ENCODE results near the gene FHDC1.

FHDC1 gene

DNA sequence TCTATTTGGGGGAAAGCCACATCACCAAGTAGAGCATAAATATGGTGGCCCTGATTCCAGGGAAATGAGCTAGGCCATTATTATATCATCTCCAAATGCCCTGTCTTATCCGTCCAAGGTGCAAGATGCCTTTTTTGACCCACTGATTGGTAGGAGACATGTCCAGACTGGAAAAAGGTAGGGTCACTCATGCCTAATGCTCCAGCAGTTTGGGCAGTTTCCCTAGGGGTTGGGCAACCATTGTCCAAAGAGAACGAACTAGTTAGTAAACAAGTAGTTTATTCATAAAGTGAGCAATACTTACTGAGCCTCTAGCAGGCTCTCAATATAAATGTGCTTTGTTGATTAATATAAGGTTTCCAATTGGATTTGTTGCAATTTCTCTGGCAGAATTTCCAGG lies 6.2 kb downstream of the FHDC1 start:
- no peak for DNase-seq
- Histone ChIP-seq H3K36me3 (ENCODE audit: control insufficient read depth, insufficient read depth, low read length) (no peaks in the 10 kb centered on the region), H3K9me3 (ENCODE audit: control insufficient read depth, low read length) (no peaks in the 10 kb centered on the region), H3K27me3 (replicated peaks; ENCODE audit: control insufficient read depth, insufficient read depth, low read length, poor library complexity, severe bottlenecking) (peaks cover 11% of the 10 kb centered on the region), H3K4me3 (ENCODE audit: insufficient read depth, low read depth, low read length, poor library complexity, severe bottlenecking) (no peak overlapping the region), H3K27ac (ENCODE audit: insufficient read depth, low read length, poor library complexity, severe bottlenecking) (no peak overlapping the region), H3K4me1 (ENCODE audit: control insufficient read depth, insufficient read depth, low read length, poor library complexity, severe bottlenecking) (peaks cover 5% of the 10 kb centered on the region)

DNA sequence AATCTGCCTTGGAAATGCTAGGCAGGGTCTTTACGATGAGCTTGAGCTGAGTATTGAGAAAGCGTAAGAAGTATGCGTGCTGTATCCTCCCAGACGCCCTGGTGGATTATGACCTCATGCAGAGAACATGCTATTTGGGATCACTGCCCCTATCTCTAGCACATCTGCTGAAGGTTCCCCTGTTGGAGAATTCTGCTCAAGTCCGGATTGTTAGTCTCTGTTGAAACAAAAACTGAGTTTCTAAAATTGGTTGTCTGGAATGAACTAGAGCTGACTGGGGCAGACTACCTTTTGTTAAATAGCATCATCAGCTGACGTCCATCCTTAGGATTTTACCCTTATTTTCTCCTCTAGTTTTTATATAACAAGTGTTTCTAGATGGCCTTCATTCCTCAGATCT lies 7.5 kb downstream of the FHDC1 start:
- no peaks in the 10 kb centered on the region for H3K27me3 ChIP-seq (replicated peaks; ENCODE audit: control insufficient read depth, insufficient read depth, low read length, poor library complexity, severe bottlenecking)
- no peak for DNase-seq
- no peak overlapping the region for H3K4me3 ChIP-seq (ENCODE audit: insufficient read depth, low read depth, low read length, poor library complexity, severe bottlenecking)
- no peaks in the 10 kb centered on the region for H3K9me3 ChIP-seq (ENCODE audit: control insufficient read depth, low read length)
- no peaks in the 10 kb centered on the region for H3K36me3 ChIP-seq (ENCODE audit: control insufficient read depth, insufficient read depth, low read length)
- H3K27ac ChIP-seq (ENCODE audit: insufficient read depth, low read length, poor library complexity, severe bottlenecking): no peak overlapping the region
- H3K4me1 ChIP-seq (ENCODE audit: control insufficient read depth, insufficient read depth, low read length, poor library complexity, severe bottlenecking): no peaks in the 10 kb centered on the region

DNA sequence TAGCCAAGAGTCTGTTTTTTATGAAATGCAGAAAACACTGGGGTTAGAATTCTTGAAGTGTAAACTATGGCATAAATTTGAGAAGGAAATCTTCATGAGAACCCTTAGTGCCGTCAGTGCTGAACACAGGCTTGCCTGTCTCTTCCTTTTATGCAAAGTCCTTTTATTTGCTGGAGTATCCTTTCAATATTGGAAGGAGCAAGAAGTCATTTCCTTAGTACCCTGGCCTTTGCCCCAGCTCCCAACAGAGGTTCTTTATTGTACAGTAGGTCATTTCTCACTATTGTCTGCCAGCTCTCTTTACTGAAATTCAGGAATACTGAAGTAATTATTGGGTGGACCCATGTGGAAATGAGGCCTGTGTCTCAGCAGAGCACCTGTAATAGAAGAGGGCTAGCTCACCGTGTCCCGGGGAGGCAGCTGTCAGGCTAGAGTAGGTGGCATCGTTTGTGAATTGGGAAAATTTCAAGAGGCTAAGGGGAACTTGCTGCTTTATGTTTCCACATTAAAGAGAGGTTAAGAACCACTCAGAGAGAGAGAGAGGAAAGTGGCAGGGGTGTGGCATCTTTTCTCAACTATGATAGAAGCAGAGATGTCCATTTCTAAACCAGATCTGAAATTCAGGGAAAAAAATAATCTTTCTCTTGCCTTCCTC lies 8.7 kb downstream of the FHDC1 start:
- no peaks in the 10 kb centered on the region for H3K36me3 ChIP-seq (ENCODE audit: control insufficient read depth, insufficient read depth, low read length)
- no peak overlapping the region for H3K4me3 ChIP-seq (ENCODE audit: insufficient read depth, low read depth, low read length, poor library complexity, severe bottlenecking)
- H3K27ac ChIP-seq (ENCODE audit: insufficient read depth, low read length, poor library complexity, severe bottlenecking): no peak overlapping the region

DNA sequence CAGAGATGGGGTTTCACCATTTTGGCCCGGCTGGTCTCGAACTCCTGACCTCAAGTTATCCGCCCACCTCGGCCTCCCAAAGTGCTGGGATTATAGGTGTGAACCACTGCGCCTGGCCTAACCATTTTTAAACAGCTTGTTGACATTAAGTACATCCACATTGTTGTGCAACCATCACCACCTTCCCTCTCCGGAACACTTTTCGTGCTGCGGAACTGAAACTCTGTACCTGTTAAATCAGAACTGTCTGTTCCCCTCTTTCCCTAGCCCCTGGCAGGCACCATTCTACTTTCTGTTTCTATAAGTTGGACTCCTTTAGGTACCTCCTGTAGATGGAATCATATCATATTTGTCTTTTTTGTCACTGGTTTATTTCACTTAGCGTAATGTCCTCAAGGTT lies 9.5 kb downstream of the FHDC1 start:
- H3K4me3 ChIP-seq (ENCODE audit: insufficient read depth, low read depth, low read length, poor library complexity, severe bottlenecking): no peak overlapping the region
- H3K36me3 ChIP-seq (ENCODE audit: control insufficient read depth, insufficient read depth, low read length): no peaks in the 10 kb centered on the region
- no peaks in the 10 kb centered on the region for H3K27me3 ChIP-seq (replicated peaks; ENCODE audit: control insufficient read depth, insufficient read depth, low read length, poor library complexity, severe bottlenecking)
- H3K9me3 ChIP-seq (ENCODE audit: control insufficient read depth, low read length): no peaks in the 10 kb centered on the region
- H3K4me1 ChIP-seq (ENCODE audit: control insufficient read depth, insufficient read depth, low read length, poor library complexity, severe bottlenecking): no peaks in the 10 kb centered on the region
- H3K27ac ChIP-seq (ENCODE audit: insufficient read depth, low read length, poor library complexity, severe bottlenecking): no peak overlapping the region
- no peak for DNase-seq

More for the DNA sequence above, 8.7 kb downstream of the FHDC1 start:
- Histone ChIP-seq H3K9me3 (ENCODE audit: control insufficient read depth, low read length) (no peaks in the 10 kb centered on the region), H3K4me1 (ENCODE audit: control insufficient read depth, insufficient read depth, low read length, poor library complexity, severe bottlenecking) (no peaks in the 10 kb centered on the region), H3K27me3 (replicated peaks; ENCODE audit: control insufficient read depth, insufficient read depth, low read length, poor library complexity, severe bottlenecking) (no peaks in the 10 kb centered on the region)
- DNase-seq: no peak

DNA sequence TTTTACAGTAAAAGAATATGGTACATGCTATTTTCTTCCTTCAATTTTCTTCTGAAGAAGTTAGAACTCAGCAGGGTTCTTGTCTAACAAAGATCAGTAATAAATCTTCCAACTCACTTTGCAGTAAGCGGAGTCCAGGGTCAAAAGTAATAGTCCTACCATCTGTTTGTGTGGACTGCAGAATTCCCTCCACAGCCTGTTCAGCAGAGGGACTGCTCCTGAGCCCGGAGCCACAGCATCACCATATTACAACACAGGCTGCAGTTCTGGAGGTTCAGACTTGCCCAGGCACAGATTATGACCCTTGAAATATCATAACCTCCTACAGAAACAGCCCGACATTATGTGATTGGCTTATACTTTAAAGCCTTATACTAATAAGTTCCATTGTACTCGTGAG lies 10.3 kb downstream of the FHDC1 start:
- DNase-seq: no peak
- H3K36me3 ChIP-seq (ENCODE audit: control insufficient read depth, insufficient read depth, low read length): no peaks in the 10 kb centered on the region
- H3K27ac ChIP-seq (ENCODE audit: insufficient read depth, low read length, poor library complexity, severe bottlenecking): no peak overlapping the region
- H3K9me3 ChIP-seq (ENCODE audit: control insufficient read depth, low read length): no peaks in the 10 kb centered on the region
- no peak overlapping the region for H3K4me3 ChIP-seq (ENCODE audit: insufficient read depth, low read depth, low read length, poor library complexity, severe bottlenecking)
- no peaks in the 10 kb centered on the region for H3K4me1 ChIP-seq (ENCODE audit: control insufficient read depth, insufficient read depth, low read length, poor library complexity, severe bottlenecking)
- no peaks in the 10 kb centered on the region for H3K27me3 ChIP-seq (replicated peaks; ENCODE audit: control insufficient read depth, insufficient read depth, low read length, poor library complexity, severe bottlenecking)

DNA sequence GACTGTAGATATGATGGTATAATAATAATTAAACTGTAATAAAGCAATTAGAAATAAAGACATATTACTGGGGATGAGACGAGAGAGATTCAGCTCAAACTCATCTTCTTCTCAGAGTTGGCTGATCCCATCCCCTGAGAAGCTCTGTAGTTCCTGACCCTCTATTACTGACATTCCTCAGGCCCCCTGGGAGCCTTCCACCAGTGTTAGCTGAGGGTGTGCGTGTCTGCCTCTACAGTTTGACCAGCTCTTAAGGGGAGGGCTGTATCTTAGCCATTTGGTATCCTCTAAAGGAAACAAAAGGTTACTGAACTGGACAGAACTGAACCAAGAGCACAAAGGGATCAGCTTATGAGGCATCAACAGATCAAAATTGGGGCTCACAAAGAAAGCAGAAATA lies 11.2 kb downstream of the FHDC1 start:
- Histone ChIP-seq H3K27me3 (replicated peaks; ENCODE audit: control insufficient read depth, insufficient read depth, low read length, poor library complexity, severe bottlenecking) (no peaks in the 10 kb centered on the region), H3K4me3 (ENCODE audit: insufficient read depth, low read depth, low read length, poor library complexity, severe bottlenecking) (no peak overlapping the region), H3K4me1 (ENCODE audit: control insufficient read depth, insufficient read depth, low read length, poor library complexity, severe bottlenecking) (no peaks in the 10 kb centered on the region), H3K9me3 (ENCODE audit: control insufficient read depth, low read length) (no peaks in the 10 kb centered on the region), H3K27ac (ENCODE audit: insufficient read depth, low read length, poor library complexity, severe bottlenecking) (no peak overlapping the region), H3K36me3 (ENCODE audit: control insufficient read depth, insufficient read depth, low read length) (no peaks in the 10 kb centered on the region)
- DNase-seq: no peak

DNA sequence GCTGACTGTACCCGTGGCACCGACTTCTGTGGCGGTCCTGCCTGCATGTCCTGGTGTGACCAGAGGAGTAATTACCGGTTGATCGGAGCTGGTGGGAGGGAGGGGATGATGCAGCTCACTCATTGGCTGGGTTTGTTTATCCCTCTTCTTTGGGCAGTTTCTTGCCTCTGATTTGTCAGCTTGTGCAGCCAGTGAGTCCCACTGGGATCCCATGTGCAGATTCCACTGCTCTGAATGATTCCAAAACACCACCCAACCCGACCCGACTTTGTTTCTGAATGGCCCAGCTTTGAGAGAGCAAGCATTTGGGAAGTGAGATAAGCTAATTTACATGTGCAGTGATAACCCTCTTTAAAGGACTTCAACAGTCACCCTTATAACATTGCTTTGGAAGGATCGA lies 13.8 kb downstream of the FHDC1 start:
- H3K4me1 ChIP-seq (ENCODE audit: control insufficient read depth, insufficient read depth, low read length, poor library complexity, severe bottlenecking): no peaks in the 10 kb centered on the region
- no peak for DNase-seq
- no peaks in the 10 kb centered on the region for H3K9me3 ChIP-seq (ENCODE audit: control insufficient read depth, low read length)
- no peak overlapping the region for H3K4me3 ChIP-seq (ENCODE audit: insufficient read depth, low read depth, low read length, poor library complexity, severe bottlenecking)
- no peaks in the 10 kb centered on the region for H3K27me3 ChIP-seq (replicated peaks; ENCODE audit: control insufficient read depth, insufficient read depth, low read length, poor library complexity, severe bottlenecking)
- H3K36me3 ChIP-seq (ENCODE audit: control insufficient read depth, insufficient read depth, low read length): no peaks in the 10 kb centered on the region
- no peak overlapping the region for H3K27ac ChIP-seq (ENCODE audit: insufficient read depth, low read length, poor library complexity, severe bottlenecking)

DNA sequence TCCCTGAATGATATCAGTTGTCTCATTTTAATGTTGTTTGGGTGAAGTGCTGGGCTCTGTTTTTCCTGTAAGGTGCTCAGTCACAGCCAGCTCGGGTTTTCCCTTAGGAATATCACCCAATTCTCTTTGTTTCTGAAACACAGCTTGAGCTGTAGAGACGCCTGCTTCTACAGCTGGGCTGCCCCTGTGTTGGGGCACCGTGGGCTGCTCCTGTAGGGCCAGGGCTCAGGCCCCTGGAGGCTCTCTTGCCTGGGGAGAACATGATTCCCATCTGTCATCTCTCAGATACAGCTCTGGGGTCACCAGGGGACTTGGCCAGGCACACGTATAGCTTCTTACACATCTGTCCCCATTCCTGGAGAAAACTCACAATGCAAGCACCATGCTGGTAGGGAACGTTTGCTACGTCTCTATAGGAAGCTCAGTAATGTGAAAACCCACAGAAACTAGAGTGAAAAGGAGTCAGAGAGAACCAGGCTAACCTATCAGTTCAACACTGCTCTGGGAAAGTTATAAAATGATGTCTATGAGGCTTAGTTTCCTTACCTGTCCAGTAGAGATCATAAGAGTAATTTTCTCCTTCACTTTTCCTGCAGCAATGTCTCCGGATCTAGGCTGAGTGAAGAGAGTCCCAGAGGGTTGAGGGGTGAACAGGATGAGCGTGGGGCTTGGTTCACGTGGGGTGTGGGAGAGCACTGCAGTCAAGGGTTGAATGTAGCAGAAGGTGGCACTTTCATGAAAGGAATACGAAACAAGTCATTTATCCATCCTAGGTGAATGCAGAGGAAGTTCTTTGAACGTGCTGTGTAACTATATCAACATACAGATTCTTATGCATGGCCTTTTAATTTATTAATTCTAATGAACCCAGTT lies 14.5 kb downstream of the FHDC1 start:
- DNase-seq: no peak
- Histone ChIP-seq H3K9me3 (ENCODE audit: control insufficient read depth, low read length) (no peaks in the 10 kb centered on the region), H3K36me3 (ENCODE audit: control insufficient read depth, insufficient read depth, low read length) (no peaks in the 10 kb centered on the region), H3K4me3 (ENCODE audit: insufficient read depth, low read depth, low read length, poor library complexity, severe bottlenecking) (no peak overlapping the region), H3K27ac (ENCODE audit: insufficient read depth, low read length, poor library complexity, severe bottlenecking) (no peak overlapping the region), H3K27me3 (replicated peaks; ENCODE audit: control insufficient read depth, insufficient read depth, low read length, poor library complexity, severe bottlenecking) (no peaks in the 10 kb centered on the region), H3K4me1 (ENCODE audit: control insufficient read depth, insufficient read depth, low read length, poor library complexity, severe bottlenecking) (no peaks in the 10 kb centered on the region)

DNA sequence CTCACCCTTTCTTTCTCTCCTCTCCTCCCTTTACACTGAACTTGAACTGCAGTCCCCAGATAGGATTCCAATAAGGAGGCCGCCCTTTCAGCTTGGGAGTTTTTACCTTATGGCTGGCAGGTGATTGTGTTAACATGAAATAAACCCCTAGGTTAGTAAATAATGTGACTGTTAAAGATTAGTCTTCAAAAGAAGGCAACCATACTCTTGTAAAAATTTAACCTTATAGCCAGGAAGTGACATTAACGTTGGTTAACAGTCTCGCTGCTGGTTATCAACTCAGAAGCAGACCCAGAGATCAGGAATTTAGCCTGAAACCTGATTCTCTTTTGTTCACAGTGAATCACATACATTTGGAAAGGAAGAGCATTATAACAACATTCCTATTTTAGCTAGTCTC lies 15.2 kb downstream of the FHDC1 start:
- Histone ChIP-seq H3K27ac (ENCODE audit: insufficient read depth, low read length, poor library complexity, severe bottlenecking) (no peak overlapping the region), H3K9me3 (ENCODE audit: control insufficient read depth, low read length) (no peaks in the 10 kb centered on the region), H3K36me3 (ENCODE audit: control insufficient read depth, insufficient read depth, low read length) (no peaks in the 10 kb centered on the region), H3K4me1 (ENCODE audit: control insufficient read depth, insufficient read depth, low read length, poor library complexity, severe bottlenecking) (no peaks in the 10 kb centered on the region), H3K27me3 (replicated peaks; ENCODE audit: control insufficient read depth, insufficient read depth, low read length, poor library complexity, severe bottlenecking) (no peaks in the 10 kb centered on the region), H3K4me3 (ENCODE audit: insufficient read depth, low read depth, low read length, poor library complexity, severe bottlenecking) (no peak overlapping the region)
- no peak for DNase-seq

DNA sequence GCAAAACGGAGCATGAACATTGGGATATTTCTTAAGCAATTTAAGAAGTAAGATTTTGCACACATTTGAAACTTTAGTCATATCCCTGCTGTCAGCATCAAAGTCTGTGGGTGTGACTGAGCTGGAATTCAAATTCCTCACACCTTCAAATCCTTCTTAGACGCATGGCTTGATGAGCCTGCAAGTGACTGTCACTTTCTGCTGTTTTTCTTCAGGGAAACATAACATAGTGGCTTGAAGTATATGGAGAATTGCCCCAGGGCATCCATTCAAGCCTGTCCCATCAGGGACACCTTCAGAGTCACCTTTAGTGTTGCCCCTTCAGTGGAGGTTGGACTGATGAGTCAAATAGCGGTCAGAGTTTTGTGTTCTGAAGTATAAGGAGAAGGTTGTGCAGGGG lies 17.4 kb downstream of the FHDC1 start:
- Histone ChIP-seq H3K4me3 (ENCODE audit: insufficient read depth, low read depth, low read length, poor library complexity, severe bottlenecking) (no peak overlapping the region), H3K27ac (ENCODE audit: insufficient read depth, low read length, poor library complexity, severe bottlenecking) (no peak overlapping the region), H3K27me3 (replicated peaks; ENCODE audit: control insufficient read depth, insufficient read depth, low read length, poor library complexity, severe bottlenecking) (no peaks in the 10 kb centered on the region), H3K4me1 (ENCODE audit: control insufficient read depth, insufficient read depth, low read length, poor library complexity, severe bottlenecking) (no peaks in the 10 kb centered on the region), H3K36me3 (ENCODE audit: control insufficient read depth, insufficient read depth, low read length) (no peaks in the 10 kb centered on the region), H3K9me3 (ENCODE audit: control insufficient read depth, low read length) (no peaks in the 10 kb centered on the region)
- no peak for DNase-seq

Measured in effector memory CD4-positive, alpha-beta T cell (primary cell).